PFSK-1 (cell line): Measurements from ENCODE around the gene RNF223.

ENCODE experiments used
- FOXP2 ChIP-seq: optimal IDR thresholded peaks from 2 replicates; pipeline ENCODE3; 2011; ENCODE audit warnings: borderline replicate concordance, control low read depth, inconsistent platforms; ENCODE audit not compliant: insufficient read depth; ENCODE audit errors: extremely low read length, extremely low read depth
- POLR2AphosphoS5 ChIP-seq: IDR thresholded peaks from 2 replicates; pipeline ENCODE4 v1.6.1; 2012; ENCODE audit warnings: low read depth, mild to moderate bottlenecking, control low read depth, low read length, moderate library complexity
- REST ChIP-seq, 2 experiments: IDR thresholded peaks; 2 replicates each; pipeline versions ENCODE4 v1.6.1 to v1.8.0; 2011 to 2012; ENCODE audit warnings: low read depth in 2 of 2, low read length in 2 of 2, control low read depth in 1 of 2, inconsistent platforms in 1 of 2, mild to moderate bottlenecking in 1 of 2, moderate library complexity in 1 of 2; ENCODE audit not compliant: insufficient read depth in 1 of 2
- SIN3A ChIP-seq: IDR thresholded peaks from 2 replicates; pipeline ENCODE4 v1.6.1; 2012; ENCODE audit warnings: mild to moderate bottlenecking, low read length, moderate library complexity, borderline replicate concordance; ENCODE audit not compliant: insufficient read depth
- TAF1 ChIP-seq: IDR thresholded peaks from 2 replicates; pipeline ENCODE4 v1.6.1; 2012; ENCODE audit warnings: low read length, control low read depth, borderline replicate concordance; ENCODE audit not compliant: insufficient read depth

Gene RNF223

GRCh38 chr1:1115136-1115785 is 41.2 kb upstream of the RNF223 start:
- no peak for TF ChIP-seq FOXP2
- TF ChIP-seq TAF1, result no peak
- no peak for TF ChIP-seq SIN3A
- TF ChIP-seq POLR2AphosphoS5, result no peak
- no peak for TF ChIP-seq REST (IDR thresholded peaks at IDR 0.05; ENCODE audit: insufficient read depth in 1 of 2, low read depth in 2 of 2, low read length in 2 of 2)

- no peak for TF ChIP-seq FOXP2
- TF ChIP-seq TAF1, result no peak
- no peak for TF ChIP-seq REST (IDR thresholded peaks at IDR 0.05; ENCODE audit: insufficient read depth in 1 of 2, low read depth in 2 of 2, low read length in 2 of 2)
- TF ChIP-seq POLR2AphosphoS5, result no peak
- TF ChIP-seq SIN3A, result no peak
Observed at GRCh38 chr1:1114431-1114830, 40.3 kb upstream of the RNF223 start.

- TF ChIP-seq FOXP2, result no peak
- TF ChIP-seq POLR2AphosphoS5, result no peak
- TF ChIP-seq SIN3A, result no peak
- no peak for TF ChIP-seq TAF1
- TF ChIP-seq REST (IDR thresholded peaks at IDR 0.05; ENCODE audit: insufficient read depth in 1 of 2, low read depth in 2 of 2, low read length in 2 of 2), result no peak
Observed at GRCh38 chr1:1112237-1112985, 38.3 kb upstream of the RNF223 start.

- TF ChIP-seq TAF1 (no peak), POLR2AphosphoS5 (no peak), SIN3A (no peak), FOXP2 (no peak), REST (IDR thresholded peaks at IDR 0.05; ENCODE audit: insufficient read depth in 1 of 2, low read depth in 2 of 2, low read length in 2 of 2) (no peak)
Observed at GRCh38 chr1:1111516-1112236, 37.6 kb upstream of the RNF223 start.
